22Rv1 (cell line): Measurements from ENCODE around the gene BMAL1.

Experiments used
- H3K27ac ChIP-seq: fragments of 450-650 bp; 2 replicates; pipeline ENCODE4 v1.5.1; 2017
- ZFX ChIP-seq: fragments of 450-650 bp; IDR thresholded peaks from 2 replicates; pipeline ENCODE4 v1.6.1; 2017; ENCODE audit warnings: antibody characterized with exemption, borderline replicate concordance
- TF ChIP-seq, protein P1 (sequence below): fragments of 450-650 bp; IDR thresholded peaks from 2 replicates; pipeline ENCODE4 v1.5.1; 2017; ENCODE audit warnings: mild to moderate bottlenecking

BMAL1 gene

GRCh38 chr11:13354335-13354734, 76.7 kb downstream of the BMAL1 start:
- TF ChIP-seq, protein P1, sequence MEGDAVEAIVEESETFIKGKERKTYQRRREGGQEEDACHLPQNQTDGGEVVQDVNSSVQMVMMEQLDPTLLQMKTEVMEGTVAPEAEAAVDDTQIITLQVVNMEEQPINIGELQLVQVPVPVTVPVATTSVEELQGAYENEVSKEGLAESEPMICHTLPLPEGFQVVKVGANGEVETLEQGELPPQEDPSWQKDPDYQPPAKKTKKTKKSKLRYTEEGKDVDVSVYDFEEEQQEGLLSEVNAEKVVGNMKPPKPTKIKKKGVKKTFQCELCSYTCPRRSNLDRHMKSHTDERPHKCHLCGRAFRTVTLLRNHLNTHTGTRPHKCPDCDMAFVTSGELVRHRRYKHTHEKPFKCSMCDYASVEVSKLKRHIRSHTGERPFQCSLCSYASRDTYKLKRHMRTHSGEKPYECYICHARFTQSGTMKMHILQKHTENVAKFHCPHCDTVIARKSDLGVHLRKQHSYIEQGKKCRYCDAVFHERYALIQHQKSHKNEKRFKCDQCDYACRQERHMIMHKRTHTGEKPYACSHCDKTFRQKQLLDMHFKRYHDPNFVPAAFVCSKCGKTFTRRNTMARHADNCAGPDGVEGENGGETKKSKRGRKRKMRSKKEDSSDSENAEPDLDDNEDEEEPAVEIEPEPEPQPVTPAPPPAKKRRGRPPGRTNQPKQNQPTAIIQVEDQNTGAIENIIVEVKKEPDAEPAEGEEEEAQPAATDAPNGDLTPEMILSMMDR, result peak; percentile 52
- TF ChIP-seq ZFX, result no peak
- H3K27ac ChIP-seq, result no peak overlapping the region

- TF ChIP-seq, protein P1, result no peak
- no peak for TF ChIP-seq ZFX
- H3K27ac ChIP-seq, result no peak overlapping the region
Observed at GRCh38 chr11:13355191-13355590, 77.6 kb downstream of the BMAL1 start.

- no peak overlapping the region for H3K27ac ChIP-seq
- TF ChIP-seq, protein P1, result no peak
- TF ChIP-seq ZFX, result no peak
Observed at GRCh38 chr11:13357232-13357631, 79.6 kb downstream of the BMAL1 start.

DNA sequence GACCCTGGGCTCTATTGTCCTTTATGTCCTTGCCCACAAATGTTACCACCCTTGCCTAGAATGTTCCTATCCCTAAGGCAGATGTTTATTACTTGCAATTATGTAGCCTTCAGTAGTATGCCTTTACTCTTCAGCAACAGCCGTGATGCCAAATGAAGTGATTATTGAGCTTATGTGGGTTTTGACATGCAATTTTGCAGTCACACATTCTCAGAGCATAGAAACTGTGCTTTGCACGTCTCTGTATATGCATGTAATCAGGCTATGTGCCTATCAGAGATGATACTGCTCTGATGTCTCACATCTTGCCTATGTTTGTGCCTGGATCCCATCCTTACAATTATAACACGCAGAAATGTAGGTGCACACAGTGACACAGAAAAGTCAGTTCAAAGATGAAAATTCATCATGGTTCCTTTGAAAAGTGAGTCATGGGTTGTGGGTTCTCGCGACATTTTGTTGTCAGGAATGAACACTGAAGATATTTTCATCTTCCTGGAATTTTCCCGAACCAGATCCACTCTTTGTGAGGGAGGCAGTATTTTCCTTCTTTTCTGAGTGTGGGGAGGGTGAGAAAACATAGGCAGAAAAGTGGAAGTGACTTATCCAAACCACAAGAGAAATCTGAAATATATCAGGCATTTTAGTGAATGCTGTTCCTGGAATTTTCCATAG, 81.1 kb downstream of the BMAL1 start:
- no peak overlapping the region for H3K27ac ChIP-seq
- no peak for TF ChIP-seq ZFX
- TF ChIP-seq, protein P1, result no peak

- TF ChIP-seq, protein P1, result no peak
- TF ChIP-seq ZFX, result no peak
- no peak overlapping the region for H3K27ac ChIP-seq
Observed at GRCh38 chr11:13362596-13363109, 85.1 kb downstream of the BMAL1 start.

DNA sequence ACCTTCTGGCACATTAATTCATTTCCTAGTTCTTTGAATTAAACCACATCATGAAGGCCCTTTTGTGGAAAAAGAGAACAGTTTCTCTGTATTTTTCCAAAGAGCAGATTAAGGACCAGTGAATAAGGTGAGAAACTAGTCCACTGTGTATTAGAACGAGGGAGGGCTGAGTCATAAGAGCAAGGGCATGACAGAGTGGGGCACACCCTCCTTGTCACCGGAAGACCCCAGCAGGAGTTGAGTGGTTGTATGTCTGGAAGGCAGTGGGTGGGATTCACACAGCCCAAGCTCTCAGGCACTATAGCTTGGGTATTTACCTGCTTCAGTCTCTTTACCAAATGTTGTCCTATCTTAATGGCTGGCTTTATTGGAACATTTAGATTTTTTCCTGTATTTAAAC, 86.8 kb downstream of the BMAL1 start:
- no peak for TF ChIP-seq ZFX
- TF ChIP-seq, protein P1, result no peak
- H3K27ac ChIP-seq, result no peak overlapping the region

DNA sequence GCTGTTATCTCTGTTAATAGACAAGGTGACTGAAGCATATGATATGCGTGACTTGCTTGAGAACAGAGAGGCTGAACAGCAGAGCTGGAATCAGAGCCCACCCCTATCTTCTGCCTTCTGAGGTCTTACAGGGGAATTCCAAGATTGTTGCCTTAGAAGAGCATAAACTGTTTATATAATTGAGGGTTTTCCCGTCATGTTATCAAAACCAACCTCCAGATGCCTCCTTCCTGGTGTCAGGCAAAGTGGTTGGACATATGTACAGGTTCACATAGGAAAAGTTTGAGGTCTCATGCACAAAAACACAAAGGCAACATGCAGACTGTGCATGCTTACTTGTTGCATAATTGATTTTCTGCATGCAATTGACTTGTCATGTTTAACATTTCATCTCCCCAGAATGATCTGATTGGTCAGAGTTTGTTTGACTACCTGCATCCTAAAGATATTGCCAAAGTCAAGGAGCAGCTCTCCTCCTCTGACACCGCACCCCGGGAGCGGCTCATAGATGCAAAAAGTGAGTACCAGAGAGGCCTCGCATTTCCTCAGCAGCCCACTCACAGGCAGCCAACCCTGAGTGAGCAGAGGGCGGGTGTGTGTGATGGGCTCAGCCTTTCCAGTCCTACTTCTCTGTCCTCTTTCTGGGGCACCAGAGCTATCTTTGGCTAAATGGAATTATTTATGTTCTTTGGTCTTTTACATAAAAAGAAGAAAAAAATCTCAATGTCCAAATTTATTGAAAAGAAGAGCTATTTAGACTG, 88.9 kb downstream of the BMAL1 start:
- TF ChIP-seq, protein P1, result no peak
- no peak for TF ChIP-seq ZFX
- H3K27ac ChIP-seq, result no peak overlapping the region
